Mesodermal cell (in vitro differentiated cells): ENCODE data around the gene TMEM170A.
"Not testable (repeated sequence)": the region's sequence is repeated elsewhere in the genome, so short reads cannot be mapped to it uniquely, and the experiment has no call there.

Experiments used
- H3K27ac ChIP-seq: 2 replicates; pipeline ENCODE4 v1.7.0; 2013; ENCODE audit warnings: mild to moderate bottlenecking, low read depth, low read length, moderate library complexity; ENCODE audit not compliant: severe bottlenecking
- H3K36me3 ChIP-seq: 2 replicates; pipeline ENCODE4 v1.7.1; 2013; ENCODE audit warnings: mild to moderate bottlenecking, low read length, moderate library complexity; ENCODE audit not compliant: control insufficient read depth, insufficient read depth
- H3K4me1 ChIP-seq: one replicate; pipeline ENCODE4 v1.7.1; 2013; ENCODE audit warnings: mild to moderate bottlenecking, low read length; ENCODE audit not compliant: insufficient read depth, control insufficient read depth, poor library complexity, severe bottlenecking
- H3K4me3 ChIP-seq: 2 replicates; pipeline ENCODE4 v1.7.0; 2013; ENCODE audit warnings: low read length, control low read depth, mild to moderate bottlenecking; ENCODE audit not compliant: insufficient read depth, poor library complexity, severe bottlenecking; ENCODE audit errors: extremely low read depth
- H3K9me3 ChIP-seq: 2 replicates; pipeline ENCODE4 v1.7.1; 2013; ENCODE audit warnings: mild to moderate bottlenecking, low read length, moderate library complexity; ENCODE audit not compliant: control insufficient read depth
- WGBS, 2 experiments: methylation state at CpG; one replicate each; pipeline ENCODE4 v1.1.5; 2013; ENCODE audit warnings: missing lambda C conversion rate in 2 of 2; ENCODE audit not compliant: insufficient coverage in 2 of 2; 5-methylcytosine and 5-hydroxymethylcytosine counted together

The TMEM170A gene

DNA sequence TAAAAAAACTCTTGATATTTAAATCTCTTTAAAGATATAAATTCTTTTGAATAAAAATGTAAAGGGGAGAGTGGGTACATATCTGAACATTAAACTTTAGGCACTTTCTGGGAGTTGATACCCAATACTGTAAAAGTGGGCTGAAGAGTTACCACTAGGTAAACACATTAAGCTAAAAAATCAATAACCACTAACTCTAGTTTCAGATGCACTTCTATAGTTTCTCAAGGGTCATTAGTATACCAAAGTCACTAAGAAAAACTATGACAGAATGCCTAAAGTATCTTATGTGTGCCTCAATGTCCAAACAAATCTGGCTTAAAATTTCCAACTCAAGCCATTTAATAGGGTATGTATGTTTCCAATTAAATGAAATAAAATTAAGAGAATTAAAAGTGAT is 18.1 kb downstream of the TMEM170A start:
- Histone ChIP-seq H3K4me1 (no peaks in the 10 kb centered on the region), H3K27ac (no peak overlapping the region), H3K36me3 (peaks cover 60% of the 10 kb centered on the region), H3K9me3 (no peaks in the 10 kb centered on the region), H3K4me3 (no peak overlapping the region)

DNA sequence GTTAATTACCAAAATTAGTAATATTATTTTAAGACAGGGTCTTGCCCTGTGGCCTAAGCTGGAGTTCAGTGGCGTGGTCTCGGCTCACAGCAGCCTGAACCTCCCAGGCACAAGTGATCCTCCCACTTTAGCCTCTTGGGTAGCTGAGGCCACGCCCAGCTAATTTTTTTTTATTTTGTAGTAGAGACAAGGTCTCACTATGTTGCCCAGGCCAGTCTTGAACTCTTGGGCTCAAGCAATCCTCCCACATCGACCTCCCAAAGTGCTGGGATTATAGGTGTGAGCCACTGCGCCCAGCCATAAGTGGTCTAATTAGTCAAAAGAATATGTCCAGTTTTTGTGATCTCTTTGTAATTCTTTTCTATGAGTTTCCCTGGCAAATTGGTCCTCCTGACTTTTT is 19.2 kb downstream of the TMEM170A start:
- Histone ChIP-seq H3K27ac (no peak overlapping the region), H3K4me1 (no peaks in the 10 kb centered on the region), H3K9me3 (no peaks in the 10 kb centered on the region), H3K36me3 (peaks cover 50% of the 10 kb centered on the region), H3K4me3 (no peak overlapping the region)
- WGBS, 2 experiments = 67% methylated on average over 4 of the region's 5 CpGs; no CpG with 5 or more reads in 1 of the 2 experiments

DNA sequence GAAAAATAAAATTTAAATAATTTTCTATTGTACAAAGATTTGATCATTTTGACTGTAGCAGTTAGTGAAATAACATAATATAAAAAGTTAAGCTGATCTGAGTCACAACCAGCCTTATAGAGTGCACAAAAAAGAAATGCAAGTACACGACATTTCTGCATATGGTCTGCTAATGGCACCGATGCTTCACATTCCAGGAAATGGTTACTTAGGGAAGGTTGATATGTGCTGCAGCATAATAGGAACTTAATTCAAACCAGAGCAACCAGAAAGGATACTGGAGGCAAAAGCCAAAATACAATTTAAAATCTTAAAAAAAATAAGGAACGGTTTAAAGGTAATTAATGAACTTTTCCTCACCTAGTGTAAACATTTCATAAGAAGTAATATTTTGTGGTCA is 21.2 kb downstream of the TMEM170A start:
- Histone ChIP-seq H3K9me3 (no peaks in the 10 kb centered on the region), H3K4me3 (no peak overlapping the region), H3K4me1 (no peaks in the 10 kb centered on the region), H3K36me3 (peaks cover 35% of the 10 kb centered on the region), H3K27ac (no peak overlapping the region)
- WGBS, 2 experiments = 92 to 100% methylated on average over 2 of the region's 3 CpGs

DNA sequence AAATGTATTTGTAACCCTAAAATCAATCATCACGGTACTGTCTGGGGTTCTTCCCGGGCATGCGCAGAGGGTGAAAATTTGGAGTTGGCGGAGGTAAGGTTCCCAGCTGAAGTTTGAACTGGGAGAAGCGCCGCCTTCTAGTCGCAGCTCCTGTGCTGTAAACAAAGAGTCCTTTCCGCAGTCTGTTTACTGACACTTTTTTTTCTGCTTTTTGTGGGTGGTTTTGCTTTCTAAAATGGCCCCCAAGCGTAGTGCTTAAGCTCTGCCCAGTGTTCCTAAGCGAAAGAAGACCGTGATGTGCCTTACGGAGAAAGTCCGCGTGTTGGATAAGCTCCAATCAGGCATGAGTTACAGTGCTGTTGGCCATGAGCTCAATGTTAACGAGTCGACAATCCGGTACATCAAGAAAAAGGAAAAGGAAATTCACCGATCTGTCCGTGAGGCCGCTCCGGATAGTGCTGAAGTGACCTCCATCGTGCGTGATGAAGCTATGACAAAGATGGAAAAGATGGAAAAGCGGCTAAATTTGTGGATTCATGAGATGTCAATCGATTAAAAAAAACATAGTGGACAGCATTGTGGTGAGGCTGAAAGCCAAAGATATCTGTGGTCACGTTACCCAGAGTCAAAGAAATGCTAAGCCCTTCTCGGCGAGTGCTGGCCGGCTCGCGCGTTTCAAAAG is 30.6 kb downstream of the TMEM170A start:
- WGBS, 2 experiments = 17 to 26% methylated on average over 28 to 32 of the region's 32 CpGs
- H3K27ac ChIP-seq = peak overlapping the region; percentile 97
- H3K9me3 ChIP-seq = peaks cover 12% of the 10 kb centered on the region
- no peaks in the 10 kb centered on the region for H3K4me1 ChIP-seq
- H3K36me3 ChIP-seq = peaks cover 16% of the 10 kb centered on the region
- H3K4me3 ChIP-seq = peak overlapping the region; percentile 92

DNA sequence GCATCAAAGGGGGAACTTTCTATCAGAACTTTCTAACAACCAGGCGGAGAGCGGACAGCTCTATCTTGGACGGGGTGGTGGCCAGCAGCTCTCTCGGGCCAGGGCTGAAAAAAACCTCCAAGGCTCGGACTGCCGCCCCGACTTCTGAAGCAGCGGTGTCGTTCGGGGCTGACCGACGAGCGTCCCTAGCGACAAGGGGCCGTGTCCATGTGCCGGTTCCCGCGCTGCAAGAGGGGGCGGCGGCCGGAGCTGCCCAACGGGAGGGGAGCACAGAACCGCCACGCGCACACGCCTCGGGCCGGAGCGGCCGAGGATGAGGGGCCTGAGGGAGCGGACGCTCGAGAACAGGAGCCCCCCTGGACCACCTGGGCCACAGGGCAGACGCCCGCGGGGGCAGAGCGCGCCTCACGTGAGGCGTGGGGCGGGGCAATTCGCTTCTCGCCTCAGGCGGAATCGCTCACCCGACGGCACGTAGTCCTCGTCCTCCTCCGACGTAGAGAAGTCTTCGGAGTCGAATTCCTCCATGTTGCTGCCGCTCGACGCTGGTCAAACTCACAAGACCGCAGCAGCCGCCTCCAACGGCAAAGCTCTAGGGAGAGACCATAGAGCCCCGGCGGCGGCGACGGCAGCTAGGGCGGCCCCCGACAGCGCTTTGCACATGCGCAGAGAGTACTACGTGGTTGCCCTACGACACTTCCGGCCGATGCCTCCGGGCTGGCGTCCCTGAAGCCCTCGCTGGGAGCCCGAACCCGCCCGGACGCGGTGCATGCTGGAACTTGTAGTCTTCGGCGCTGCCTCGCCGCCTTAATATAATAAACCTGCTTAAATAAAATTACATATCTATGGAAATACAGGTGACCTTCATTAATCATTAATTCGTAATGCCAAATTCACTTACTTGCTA is 31.4 kb downstream of the TMEM170A start, which contains the start of gene CFDP1:
TSS of gene CFDP1 (minus strand) at position 676 of the 904 bp plus-strand sequence. CDS start at position 525, 151 bp downstream.
- 0% methylated on average over 68 to 76 of the region's 85 CpGs for WGBS, 2 experiments
- Histone ChIP-seq H3K9me3 (peaks cover 12% of the 10 kb centered on the region), H3K36me3 (peaks cover 21% of the 10 kb centered on the region), H3K4me3 (peak within 1 kb of the TSS; percentile 92), H3K4me1 (no peaks in the 10 kb centered on the region), H3K27ac (peak within 1 kb of the TSS; percentile 97)

DNA sequence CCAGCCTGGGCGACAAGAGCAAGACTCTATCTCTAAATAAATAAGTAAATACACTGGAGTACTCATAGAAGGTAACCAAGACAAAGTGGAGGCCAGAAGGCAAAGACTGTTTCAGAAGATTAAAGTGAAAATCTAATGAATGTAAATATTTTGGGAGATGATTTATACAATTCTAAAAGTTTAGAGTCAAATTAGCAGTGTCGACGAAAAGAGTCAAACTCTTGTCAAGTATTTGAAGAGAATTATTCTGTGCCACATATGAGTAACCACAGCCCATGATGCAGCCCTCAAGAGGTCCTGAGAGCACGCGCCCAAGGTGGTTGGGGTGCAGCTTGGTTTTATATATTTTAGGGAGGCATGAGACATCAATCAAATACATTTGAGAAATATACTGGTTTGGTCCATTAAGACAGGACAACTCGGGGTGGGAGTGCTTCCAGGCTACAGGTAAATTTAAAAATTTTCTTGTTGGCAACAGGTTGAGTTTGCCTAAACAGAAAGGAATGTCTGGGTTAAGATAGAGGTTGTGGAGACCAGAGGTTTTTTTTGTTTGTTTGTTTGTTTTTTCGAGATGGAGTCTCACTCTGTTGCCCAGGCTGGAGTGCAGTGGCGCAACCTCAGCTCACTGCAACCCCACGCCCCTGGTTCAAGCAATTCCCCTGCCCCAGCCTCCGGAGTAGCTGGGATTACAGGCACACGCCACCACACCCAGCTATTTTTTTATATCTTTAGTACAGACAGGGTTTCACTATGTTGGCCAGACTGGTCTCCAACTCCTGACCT is 34.7 kb downstream of the TMEM170A start:
- H3K36me3 ChIP-seq = peaks cover 25% of the 10 kb centered on the region
- H3K4me3 ChIP-seq = no peak overlapping the region
- H3K27ac ChIP-seq = no peak overlapping the region
- peaks cover 6% of the 10 kb centered on the region for H3K9me3 ChIP-seq
- no peaks in the 10 kb centered on the region for H3K4me1 ChIP-seq
- WGBS, 2 experiments = 79 to 97% methylated on average over 3 to 6 of the region's 11 CpGs

DNA sequence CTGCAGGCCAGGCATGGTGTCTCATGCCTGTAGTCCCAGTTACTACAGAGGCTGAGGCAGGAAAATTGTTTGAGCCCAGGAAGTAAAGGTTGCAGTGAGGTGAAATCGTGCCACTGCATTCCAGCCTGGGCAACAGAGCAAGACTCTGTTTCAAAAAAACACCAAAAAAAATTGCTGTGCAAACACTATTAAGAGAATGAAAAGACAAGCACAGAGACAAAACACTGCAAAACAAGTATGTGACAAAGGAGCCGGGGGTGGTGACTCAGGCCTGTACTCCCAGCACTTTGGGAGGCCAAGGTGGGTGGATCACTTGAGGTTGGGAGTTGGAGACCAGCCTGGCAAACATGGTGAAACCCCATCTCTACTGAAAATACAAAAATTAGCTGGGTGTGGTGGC is 38.0 kb downstream of the TMEM170A start:
- not testable (repeated sequence) for H3K9me3 ChIP-seq, H3K4me3 ChIP-seq, H3K27ac ChIP-seq, H3K4me1 ChIP-seq
- WGBS, 2 experiments = 86 to 100% methylated on average over 1 of the region's 2 CpGs
- peaks cover 24% of the 10 kb centered on the region for H3K36me3 ChIP-seq

DNA sequence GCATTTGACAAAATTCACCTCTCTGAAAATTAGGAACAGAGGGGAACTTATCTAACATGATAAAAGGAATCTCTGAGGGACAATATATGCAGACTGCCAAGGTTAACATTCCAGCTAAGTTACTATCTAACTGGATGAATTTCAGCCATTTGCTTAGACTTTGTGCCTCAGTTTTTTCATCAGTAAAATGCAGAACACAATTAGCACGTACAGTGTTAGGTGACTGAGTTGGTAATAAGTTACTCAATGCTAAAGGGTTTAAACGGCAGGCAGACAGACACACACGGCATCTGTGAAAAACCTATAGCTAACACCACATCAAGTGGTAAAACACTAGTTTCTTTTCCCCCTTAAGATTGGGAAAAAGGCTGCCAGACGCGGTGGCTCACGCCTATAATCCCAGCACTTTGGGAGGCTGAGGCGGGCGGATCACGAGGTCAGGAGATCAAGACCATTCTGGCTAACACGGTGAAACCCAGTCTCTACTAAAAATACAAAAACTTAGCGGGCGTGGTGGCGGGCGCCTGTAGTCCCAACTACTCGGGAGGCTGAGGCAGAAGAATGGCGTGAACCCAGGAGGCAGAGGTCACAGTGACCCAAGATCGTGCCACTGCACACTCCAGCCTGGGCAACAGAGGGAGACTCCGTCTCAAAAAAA is 40.3 kb downstream of the TMEM170A start:
- WGBS, 2 experiments = 75 to 84% methylated on average over 6 to 14 of the region's 18 CpGs
- H3K9me3 ChIP-seq, H3K27ac ChIP-seq, H3K4me3 ChIP-seq, H3K4me1 ChIP-seq, H3K36me3 ChIP-seq: not testable (repeated sequence)

DNA sequence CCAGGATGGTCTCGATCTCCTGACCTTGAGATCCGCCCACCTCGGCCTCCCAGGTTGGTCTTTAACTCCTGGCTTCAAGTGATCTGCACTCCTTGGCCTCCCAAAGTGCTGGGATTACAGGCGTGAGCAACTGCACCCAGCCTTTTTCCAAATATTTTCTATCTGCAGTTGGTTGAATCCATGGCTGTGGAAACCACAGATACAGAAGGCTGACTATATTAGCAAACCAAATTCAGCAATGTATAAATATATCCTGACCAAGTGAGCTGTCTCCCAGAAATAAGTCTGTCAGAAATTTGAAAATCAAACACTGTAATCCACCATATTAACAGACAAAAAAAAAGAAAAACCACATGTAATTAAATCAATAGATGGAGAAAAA is 40.8 kb downstream of the TMEM170A start:
- WGBS, 2 experiments = 73 to 75% methylated on average over 4 of the region's 4 CpGs
- Histone ChIP-seq H3K4me1 (peaks cover 7% of the 10 kb centered on the region), H3K9me3 (no peaks in the 10 kb centered on the region), H3K36me3 (peaks cover 9% of the 10 kb centered on the region), H3K27ac (no peak overlapping the region), H3K4me3 (no peak overlapping the region)

DNA sequence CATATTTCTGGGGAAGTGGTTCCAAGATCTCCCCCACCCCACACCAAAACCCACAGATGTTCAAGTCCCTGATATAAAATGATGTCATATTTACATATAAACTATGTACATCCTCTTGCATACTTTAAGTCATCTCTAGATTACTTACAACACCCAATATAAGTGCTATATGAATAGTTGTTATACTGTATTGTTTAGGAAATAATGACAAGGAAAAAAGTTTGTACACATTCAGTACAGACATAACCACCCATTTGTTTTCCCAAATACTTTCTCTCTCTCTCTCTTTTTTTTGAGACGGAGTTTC is 42.7 kb downstream of the TMEM170A start:
- H3K9me3 ChIP-seq = no peaks in the 10 kb centered on the region
- no peak overlapping the region for H3K4me3 ChIP-seq
- H3K36me3 ChIP-seq = no peaks in the 10 kb centered on the region
- 71 to 100% methylated on average over 1 of the region's 1 CpG for WGBS, 2 experiments
- peaks cover 7% of the 10 kb centered on the region for H3K4me1 ChIP-seq
- no peak overlapping the region for H3K27ac ChIP-seq
